HG03108 (cell line): ENCODE results near the gene RBFOX1.
"Not testable (repeated sequence)": the region's sequence is repeated elsewhere in the genome, so short reads cannot be mapped to it uniquely, and the experiment has no call there.

ENCODE experiments used
- ATAC-seq: cut with Tn5 transposase; IDR thresholded peaks from one replicate; pipeline ENCODE4 v1.9.1; 2021; ENCODE audit warnings: moderate library complexity; ENCODE audit not compliant: unreplicated experiment

RBFOX1 gene

GRCh38 chr16:7456211-7456610 is 123.6 kb downstream of the RBFOX1 start:
- ATAC-seq: no peak

- no peak for ATAC-seq
Measured at GRCh38 chr16:7458144-7458543, 125.5 kb downstream of the RBFOX1 start.

DNA sequence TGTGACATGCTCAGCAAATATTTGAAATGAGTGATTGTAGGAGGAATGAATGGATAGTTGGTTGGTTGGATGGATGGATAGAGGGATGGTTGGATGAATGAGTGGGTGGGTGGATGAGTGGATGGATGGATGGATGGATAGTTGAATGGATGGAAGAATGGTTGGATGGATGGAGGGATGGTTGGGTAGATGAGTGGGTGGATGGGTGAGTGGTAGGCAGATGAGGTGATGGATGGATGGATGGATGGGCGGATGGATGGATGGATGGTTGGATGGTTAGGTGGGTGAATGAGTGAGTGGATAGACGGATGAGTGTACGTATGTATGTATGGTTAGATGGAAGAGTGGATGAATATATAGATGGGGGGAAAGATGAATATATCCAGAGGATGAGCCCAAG is 137.7 kb downstream of the RBFOX1 start:
- ATAC-seq: no peak

DNA sequence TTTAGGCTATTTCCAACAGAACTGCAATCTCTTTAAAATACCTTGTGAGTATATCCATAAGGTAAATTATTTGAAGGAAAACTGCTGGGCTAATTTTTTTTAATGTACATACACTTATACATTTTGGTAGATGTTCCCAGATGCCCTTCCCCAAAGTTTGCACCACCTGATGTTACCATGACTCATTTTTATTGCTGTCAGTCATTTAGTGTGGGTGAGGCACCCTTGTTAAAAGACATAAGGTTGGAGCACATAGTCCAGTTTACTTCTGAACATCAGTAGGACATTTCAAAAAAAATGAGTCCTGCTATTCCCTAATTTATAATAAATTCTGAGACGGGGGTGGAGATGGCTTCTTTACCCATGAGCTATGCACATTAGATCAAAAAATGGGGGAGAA is 138.6 kb downstream of the RBFOX1 start:
- no peak for ATAC-seq

DNA sequence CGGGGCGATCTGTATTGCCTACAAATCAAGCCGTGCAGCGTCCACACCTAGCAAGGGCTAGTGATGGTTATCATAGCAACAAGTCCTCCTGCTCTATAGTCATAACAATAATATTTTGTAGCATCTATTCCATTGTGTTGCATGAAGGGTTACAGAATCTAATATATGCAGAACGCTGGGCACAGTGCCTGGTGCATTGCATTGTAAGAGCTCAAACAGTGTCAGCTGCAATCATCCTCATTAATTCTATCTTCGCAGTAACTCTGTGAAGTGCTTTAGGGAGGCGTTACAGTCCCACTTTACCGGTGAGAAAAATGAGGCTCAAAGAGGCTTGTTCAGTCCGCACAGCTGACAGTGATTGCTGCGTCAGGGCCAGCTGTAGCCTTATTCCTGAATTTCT is 149.4 kb downstream of the RBFOX1 start:
- ATAC-seq: no peak

DNA sequence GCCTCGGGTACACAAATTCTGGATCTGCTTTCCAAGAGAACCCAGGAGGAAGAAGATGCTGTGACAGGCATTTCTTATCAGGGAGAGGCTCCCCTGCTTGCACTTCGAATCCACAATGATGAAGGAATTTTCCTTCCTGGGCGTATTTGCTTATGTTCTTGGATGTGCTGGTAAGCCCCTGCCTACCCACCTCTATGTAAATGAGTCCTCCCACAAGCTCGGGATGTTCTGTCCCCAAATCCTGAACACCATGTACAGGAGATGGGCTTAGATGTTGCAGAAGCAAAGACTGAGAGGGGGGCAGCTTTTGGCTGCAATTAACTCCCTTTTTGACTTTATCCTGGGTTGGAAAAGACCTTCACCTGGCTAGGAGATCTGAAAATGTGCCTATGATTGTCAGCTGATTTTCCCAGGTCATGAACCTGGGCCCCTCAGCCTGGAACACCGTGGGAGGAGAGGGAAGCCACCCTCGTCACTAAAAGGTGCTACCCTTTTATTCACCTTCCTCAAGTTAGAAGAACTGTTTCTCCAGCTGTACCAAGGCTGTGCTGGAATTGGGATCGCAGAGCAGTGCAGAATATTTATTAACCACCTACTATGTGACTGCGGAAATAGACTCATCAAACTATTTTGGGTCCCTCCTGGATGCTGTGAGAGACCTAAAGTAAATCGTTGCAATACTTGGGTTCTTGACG is 150.1 kb downstream of the RBFOX1 start:
- ATAC-seq: no peak

GRCh38 chr16:7487574-7488323 is 155.1 kb downstream of the RBFOX1 start:
- no peak for ATAC-seq

DNA sequence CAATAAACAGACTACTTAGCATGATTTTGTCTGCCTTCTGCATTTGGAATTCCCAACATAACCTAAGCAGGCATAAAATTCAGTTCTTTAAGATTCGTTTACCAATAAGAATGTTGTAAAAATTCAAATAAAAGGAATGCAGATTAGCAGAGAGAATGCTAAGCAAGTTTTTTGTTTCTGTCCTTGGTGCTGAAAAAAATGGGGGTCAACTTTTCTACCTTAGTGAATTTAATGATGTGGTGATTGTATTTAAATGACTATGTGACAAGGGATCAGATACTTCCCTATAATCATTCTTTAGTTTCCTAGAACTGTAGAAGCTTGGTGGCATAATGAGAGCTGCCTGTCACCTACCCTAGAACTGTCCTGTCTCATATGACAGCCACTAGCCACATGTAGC is 159.5 kb downstream of the RBFOX1 start:
- ATAC-seq: no peak

DNA sequence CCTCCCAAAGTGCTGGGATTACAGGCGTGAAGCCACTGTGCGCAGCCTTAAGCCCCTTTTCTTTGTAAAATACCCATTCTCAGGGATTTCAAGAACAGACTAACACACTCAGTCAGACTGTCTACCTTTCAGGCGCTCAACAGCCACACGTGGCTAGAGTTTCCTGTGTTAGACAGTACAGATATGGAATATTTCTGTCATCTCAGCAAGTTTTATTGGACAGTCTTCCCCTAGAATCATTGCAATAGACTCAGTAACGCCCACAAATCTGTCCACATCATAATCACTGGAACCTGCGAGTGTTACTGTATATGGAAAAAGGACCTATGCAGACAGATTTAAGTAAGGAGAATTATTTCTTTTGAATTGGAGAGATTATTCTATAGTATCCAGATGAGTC is 160.5 kb downstream of the RBFOX1 start:
- no peak for ATAC-seq

GRCh38 chr16:7497691-7498090 is 165.0 kb downstream of the RBFOX1 start:
- no peak for ATAC-seq

GRCh38 chr16:7501868-7502267 is 169.2 kb downstream of the RBFOX1 start:
- ATAC-seq: no peak

DNA sequence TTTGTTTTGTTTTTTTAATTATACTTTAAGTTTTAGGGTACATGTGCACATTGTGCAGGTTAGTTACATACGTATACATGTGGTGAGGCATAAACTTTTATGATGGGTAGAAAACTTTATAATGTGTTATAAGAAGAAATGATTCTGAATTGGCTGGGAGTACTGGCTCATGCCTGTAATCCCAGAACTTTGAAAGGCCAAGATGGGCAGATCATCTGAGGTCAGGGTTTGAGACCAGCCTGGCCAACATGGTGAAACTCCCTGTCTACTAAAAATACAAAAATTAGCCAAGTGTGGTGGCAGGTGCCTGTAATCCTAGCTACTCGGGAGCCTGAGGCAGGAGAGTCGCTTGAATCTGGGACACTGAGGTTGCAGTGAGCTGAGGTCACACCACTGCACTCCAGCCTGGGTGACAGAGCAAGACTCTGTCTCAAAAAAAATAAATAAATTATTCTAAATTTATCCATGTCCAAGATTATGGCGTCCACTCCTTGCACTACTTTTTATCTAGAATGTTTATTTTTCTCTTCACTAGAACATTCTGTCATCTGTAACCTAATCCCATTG is 170.0 kb downstream of the RBFOX1 start:
- not testable (repeated sequence) for ATAC-seq

DNA sequence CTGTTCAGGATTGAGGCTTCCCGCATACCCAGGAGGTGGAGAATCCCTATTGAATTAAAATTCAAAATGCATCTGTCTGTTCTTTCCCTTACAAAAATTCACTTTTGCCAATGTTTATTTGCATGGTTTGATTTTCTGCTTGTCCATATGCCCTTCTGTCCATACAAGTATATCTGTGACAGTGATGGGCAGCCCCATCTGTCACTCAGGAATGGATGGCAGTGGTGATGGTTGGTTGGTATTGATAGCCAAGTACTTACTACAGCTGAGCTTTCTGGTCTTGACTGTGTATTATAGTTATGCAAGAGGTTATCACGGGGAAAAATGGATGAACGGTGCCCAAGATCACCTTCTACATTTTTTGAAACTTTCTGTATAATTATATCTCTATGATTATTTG is 171.0 kb downstream of the RBFOX1 start:
- ATAC-seq: no peak

DNA sequence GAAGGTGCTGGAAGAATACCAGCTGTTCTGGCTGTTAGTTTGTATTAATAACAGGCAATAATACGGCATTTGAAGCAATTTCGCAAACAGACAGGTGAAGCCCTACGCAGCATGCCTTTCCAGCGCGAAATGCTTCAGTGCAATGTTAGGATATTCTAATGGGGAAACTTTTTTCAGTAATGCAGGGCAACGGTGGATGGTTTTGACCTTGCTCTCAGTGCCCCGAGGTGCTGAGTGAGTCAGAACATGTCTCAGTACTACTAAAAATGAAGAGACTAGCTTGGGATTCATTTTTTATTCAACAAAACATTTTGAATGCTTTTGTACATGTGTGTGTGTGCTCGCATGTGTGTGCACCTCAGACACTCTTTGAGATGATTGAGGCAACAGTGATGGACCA is 172.2 kb downstream of the RBFOX1 start:
- no peak for ATAC-seq

- ATAC-seq: no peak
Measured at GRCh38 chr16:7505495-7505894, 172.8 kb downstream of the RBFOX1 start.

- ATAC-seq: no peak
Measured at GRCh38 chr16:7506363-7506762, 173.7 kb downstream of the RBFOX1 start.

DNA sequence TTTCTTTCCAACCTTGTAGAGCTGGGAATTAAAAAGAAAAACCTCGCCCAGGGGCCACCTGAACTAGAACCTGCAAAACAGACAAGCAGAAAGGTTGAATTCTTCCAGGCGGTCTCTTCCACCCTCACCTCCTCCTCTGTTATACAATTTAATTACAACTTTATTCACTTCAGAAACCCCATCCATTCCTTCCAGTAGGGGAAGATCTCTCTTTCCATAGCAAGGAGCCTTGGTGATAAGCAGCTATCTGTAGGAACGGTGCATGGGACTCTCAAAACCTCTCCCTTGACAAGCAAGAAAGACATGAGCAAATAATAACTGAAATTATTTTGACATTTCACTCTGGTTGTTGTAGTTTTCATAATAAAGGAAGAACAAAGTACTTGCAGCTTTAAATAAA is 176.0 kb downstream of the RBFOX1 start:
- no peak for ATAC-seq

DNA sequence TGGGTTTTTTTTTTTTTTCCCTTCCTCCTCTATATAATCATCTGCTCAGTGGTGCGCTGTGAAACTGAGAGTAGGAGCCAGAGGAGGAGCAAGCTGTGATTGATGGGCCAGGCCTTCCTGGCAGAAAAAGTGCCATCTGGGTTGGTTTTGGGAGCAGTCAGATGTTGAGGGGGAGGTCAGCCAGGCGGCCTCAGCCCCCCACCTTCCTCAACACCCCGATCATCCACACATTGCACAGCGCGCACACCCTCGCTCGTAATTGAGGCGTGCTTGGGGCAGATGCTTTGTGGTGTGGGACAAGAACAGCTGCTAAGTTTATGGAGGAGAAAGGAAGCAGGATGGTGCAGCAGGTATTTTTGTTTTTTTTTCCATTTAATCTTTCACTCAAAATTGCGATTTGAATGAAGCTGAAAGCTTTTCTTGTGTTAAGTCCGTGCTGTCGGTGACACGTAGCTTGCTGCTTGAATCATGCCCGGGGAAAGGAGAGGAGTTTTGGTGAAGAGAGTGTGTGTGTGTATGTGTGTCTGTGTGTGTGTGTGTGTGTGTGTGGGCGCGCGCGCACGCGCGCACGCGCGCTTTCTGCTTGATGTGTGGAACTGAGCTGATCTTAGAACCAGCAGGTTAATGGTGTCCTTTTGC is 177.4 kb downstream of the RBFOX1 start:
- no peak for ATAC-seq

- no peak for ATAC-seq
Measured at GRCh38 chr16:7511549-7512260, 179.1 kb downstream of the RBFOX1 start.

DNA sequence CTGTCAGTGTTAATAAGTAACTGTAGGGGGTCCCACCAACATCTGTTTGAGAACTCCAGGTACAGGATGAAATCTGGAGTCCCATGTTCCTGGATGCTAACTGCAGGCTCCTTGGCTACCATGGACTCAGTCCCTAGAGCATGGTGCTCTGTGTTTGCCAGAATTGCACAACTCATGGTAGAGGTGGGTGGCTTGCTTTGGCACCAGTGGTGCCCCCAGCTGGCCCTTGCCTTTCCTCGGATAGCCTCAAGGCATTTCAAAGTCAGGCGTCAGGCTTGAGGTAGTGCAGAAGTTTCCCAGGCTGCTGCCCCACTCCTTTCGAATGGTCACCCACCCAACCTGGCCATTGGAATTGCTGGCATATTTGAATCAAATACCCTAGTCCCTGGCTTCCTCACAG is 179.9 kb downstream of the RBFOX1 start:
- no peak for ATAC-seq

DNA sequence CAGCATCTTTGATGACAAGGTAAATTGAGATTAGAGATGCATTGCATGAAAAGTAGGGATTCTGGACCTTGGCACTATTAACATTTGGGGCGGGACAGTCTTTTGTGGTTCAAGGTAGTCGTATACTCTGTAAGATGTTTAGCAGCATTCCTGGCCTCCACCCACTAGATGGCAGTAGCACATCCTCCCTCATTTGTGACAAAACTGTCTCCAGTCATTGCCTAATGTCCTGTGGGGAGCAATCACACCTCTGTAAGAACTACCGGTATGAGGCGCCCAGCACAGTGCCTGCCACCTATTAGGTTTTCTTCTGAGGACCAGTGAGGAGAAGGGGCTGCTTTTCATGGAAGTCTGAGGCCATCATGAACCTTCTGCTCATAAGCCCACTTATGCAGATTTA is 180.8 kb downstream of the RBFOX1 start:
- ATAC-seq: no peak
